Left kidney (tissue), 2 donors: Measurements from ENCODE around the gene IGF1R. TPM values are rescaled to one million over a fixed set of nuclear protein-coding genes. Genes with fewer than 3 reads are reported as not detected.

Experiments
- DNase-seq: peaks from one replicate; pipeline ENCODE4 v3.0.0-alpha.2; 2013
- polyA plus RNA-seq: library from polyadenylated mRNA; unstranded; fragments of 120-200 nt; gene quantifications from one replicate; pipeline ENCODE4 v1.2.1, GENCODE V29; 2013; ENCODE audit not compliant: insufficient read length

Gene IGF1R
- polyA plus RNA-seq, 1 donor: 63.9 TPM

- DNase-seq: no peak
These were observed 239.6 kb downstream of the IGF1R start for GRCh38 chr15:98887976-98888375.

GRCh38 chr15:98888820-98889479 lies 240.6 kb downstream of the IGF1R start:
- DNase-seq: no peak

- DNase-seq: no peak
These were observed 241.8 kb downstream of the IGF1R start for GRCh38 chr15:98889930-98890695.

DNA sequence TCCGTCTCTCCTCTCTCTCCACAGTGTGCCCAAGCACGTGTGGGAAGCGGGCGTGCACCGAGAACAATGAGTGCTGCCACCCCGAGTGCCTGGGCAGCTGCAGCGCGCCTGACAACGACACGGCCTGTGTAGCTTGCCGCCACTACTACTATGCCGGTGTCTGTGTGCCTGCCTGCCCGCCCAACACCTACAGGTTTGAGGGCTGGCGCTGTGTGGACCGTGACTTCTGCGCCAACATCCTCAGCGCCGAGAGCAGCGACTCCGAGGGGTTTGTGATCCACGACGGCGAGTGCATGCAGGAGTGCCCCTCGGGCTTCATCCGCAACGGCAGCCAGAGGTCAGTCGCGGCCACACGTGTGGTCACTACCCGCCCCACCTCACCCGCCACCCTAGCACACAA lies 243.0 kb downstream of the IGF1R start:
- DNase-seq: no peak

DNA sequence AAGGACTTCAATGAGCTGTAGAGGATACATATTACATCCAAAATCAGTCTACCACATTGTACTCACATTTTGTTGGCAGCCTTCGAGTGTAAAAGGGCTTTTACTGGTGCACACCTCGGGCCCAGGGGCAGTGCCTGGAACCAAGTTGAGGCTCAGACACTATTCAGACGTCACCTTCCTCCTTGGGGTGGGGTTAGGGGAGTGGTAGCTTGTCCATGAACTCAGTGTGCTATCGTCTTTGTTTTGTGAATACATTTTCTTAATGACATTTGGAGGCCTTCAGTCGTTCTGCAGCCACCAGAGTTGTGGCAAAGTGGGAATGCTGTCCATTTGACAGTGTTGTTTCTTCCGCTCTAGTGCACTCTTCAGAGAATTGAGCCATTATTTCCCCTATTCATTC lies 245.1 kb downstream of the IGF1R start:
- no peak for DNase-seq

DNA sequence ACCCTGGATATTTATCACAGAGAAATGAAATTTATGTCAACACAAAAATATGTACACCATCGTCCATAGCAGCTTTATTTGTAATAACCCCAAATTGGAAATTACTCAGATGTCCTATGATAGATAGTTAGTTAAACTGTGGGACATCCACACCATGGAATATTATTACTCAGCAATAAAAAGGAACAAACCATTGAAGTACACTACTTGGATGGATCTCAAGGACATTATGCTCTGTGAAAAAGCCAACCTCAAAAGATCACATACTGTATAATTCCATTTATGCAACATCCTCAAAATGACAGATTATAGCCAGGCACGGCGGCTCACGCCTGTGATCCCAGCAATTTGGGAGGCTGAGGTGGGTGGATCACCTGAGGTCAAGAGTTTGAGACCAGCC lies 246.0 kb downstream of the IGF1R start:
- DNase-seq: no peak

- no peak for DNase-seq
These were observed 247.8 kb downstream of the IGF1R start for GRCh38 chr15:98896002-98896721.

GRCh38 chr15:98896802-98897732 lies 248.7 kb downstream of the IGF1R start:
- no peak for DNase-seq

- DNase-seq: no peak
These were observed 249.8 kb downstream of the IGF1R start for GRCh38 chr15:98898122-98898521.

DNA sequence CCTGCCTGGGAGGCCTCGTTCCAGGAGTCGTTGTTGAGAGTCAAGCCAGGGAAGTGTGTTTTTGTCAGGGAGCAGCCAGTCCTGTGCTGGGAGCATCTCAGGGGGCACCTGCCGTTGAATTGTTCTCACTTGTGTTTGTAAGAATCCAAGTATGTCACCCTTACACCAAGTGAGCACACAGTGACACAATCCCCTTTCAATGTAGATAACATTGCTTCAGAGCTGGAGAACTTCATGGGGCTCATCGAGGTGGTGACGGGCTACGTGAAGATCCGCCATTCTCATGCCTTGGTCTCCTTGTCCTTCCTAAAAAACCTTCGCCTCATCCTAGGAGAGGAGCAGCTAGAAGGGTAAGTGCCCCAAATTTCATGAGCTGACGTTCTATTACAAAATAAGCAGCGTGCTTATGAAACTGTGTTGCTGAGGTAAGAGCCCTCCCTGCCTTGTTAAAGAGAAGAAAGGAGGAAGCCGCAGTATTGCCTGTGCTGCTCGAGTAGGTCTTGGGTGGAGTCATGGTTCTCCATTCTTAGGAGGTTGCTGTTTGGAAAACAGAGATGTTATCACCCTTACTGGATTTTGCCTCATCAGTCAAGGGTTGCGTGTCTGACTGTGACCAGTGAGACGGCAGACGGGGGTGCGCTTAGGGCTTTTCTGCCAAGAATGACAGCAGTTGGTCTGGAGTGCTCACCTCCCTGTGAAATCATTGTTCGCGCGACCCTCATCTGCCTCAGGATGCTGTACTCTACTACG lies 251.1 kb downstream of the IGF1R start:
- no peak for DNase-seq

GRCh38 chr15:98900356-98900755 lies 252.0 kb downstream of the IGF1R start:
- DNase-seq: no peak

- DNase-seq: no peak
These were observed 253.2 kb downstream of the IGF1R start for GRCh38 chr15:98901434-98902072.

DNA sequence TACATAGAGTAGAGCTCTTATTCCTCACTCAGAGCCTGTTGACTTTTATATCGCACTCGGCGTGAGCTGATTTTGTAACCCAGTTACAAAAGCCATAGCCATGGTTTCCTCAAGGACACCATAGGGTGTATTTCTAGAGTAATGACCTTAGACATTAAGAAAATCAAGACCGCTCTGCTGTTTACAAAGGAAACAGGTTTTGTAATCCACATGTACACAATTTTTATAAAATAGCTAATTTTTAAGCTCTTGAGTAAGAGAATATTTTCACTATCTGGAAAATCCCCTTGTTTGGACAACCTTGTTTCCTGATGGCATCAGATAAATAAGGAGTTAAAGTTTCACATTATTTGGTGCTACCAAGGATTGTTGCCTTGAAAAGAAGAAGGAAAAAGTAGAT lies 254.6 kb downstream of the IGF1R start:
- no peak for DNase-seq

DNA sequence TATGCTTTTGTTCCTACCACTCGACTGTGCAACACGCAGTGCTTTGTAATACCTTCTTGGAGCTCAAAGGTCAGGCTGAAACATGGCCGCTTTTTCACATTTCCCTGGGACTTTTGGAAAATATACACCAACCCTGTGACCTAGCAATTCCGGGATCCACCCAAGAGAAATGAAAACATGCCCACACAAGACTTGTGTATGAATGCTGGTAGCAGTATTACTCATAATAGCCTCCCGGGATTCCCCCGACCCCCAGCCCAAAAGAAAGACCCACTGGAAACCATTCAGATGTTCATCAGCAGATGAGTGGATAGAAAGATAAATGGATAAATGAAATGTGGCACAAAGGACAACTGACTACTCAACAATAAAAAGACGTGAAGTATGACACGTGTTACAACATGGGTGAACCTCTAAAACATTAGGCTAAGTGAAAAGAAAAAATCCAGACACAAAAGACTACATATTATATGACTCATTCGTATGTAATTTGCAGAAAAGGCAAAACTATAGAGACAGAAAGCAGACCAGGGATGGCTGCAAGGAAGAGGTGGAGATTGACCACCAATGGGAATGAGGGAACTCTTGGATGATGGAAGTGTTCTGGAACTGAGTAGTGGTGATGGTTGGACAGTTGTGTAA lies 255.2 kb downstream of the IGF1R start:
- no peak for DNase-seq

DNA sequence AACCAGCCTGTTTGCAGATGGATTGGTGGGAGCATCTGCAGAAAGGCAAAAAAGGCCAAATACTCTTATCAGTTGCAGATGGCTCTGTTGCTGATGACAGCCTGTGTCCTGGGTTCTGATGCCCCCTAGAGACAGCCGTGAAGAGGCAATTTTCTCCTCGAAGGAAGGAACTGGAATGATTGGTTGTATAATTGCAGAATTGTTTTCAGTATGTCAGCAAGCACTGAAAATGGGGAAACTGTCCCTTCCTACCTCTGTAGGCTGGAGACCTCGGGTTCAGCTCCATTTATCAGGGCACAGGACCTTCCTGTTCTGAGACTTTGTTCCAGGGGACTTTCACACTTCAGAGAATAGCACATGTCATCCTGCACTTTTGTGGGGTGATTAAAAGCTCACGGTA lies 256.2 kb downstream of the IGF1R start:
- DNase-seq: no peak

GRCh38 chr15:98905963-98906711 lies 257.8 kb downstream of the IGF1R start:
- DNase-seq: no peak

DNA sequence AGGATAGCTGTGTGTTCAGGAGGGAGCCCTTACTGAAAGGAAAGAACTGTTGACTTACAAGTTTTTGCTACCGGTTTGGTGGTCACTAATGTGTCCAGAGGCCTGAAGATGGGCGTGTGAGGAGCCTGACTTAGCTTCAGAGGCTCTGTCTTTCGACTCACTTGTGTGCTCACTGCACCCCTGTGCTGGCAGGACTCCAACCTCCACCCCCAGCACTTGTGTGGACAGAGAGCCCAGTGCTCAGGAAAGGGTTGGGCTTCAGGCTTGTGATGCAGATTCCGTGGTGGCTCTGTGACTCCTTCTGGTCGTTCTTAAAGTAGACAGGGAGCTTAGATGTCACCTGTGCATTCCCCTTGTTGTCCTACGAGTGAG lies 258.4 kb downstream of the IGF1R start:
- no peak for DNase-seq

- no peak for DNase-seq
These were observed 259.7 kb downstream of the IGF1R start for GRCh38 chr15:98907927-98908471.
